ENCODE results near the gene NINJ2.
"Not testable (repeated sequence)": the region's sequence is repeated elsewhere in the genome, so short reads cannot be mapped to it uniquely, and the experiment has no call there.

Gene NINJ2

GRCh38 chr12:663293-663871 is at the start of gene NINJ2:
NINJ2 (minus strand) TSS chr12:663445; CDS start chr12:663360, 85 bp downstream.
- FAIRE-seq (no peak), DNase-seq (ENCODE audit: insufficient read length, low spot score) (no peak)

- FAIRE-seq (peak; percentile 60), DNase-seq (ENCODE audit: insufficient read length, low spot score) (no peak)
Measured at GRCh38 chr12:712172-712863, 49.1 kb upstream of the NINJ2 start.

GRCh38 chr12:709455-710020 is 46.3 kb upstream of the NINJ2 start:
- no peak for DNase-seq (ENCODE audit: insufficient read length, low spot score)
- FAIRE-seq, result no peak

- DNase-seq (ENCODE audit: insufficient read length, low spot score); FAIRE-seq: not testable (repeated sequence)
Measured at GRCh38 chr12:708084-708483, 44.8 kb upstream of the NINJ2 start.

GRCh38 chr12:704516-705242 is 41.4 kb upstream of the NINJ2 start:
- DNase-seq (ENCODE audit: insufficient read length, low spot score), result no peak
- no peak for FAIRE-seq

GRCh38 chr12:701896-702539 is 38.8 kb upstream of the NINJ2 start:
- DNase-seq (ENCODE audit: insufficient read length, low spot score) (no peak), FAIRE-seq (no peak)

- FAIRE-seq (no peak), DNase-seq (ENCODE audit: insufficient read length, low spot score) (no peak)
Measured at GRCh38 chr12:700016-700415, 36.8 kb upstream of the NINJ2 start.

- not testable (repeated sequence) for DNase-seq (ENCODE audit: insufficient read length, low spot score); FAIRE-seq
Measured at GRCh38 chr12:698222-698621, 35.0 kb upstream of the NINJ2 start.

- DNase-seq (ENCODE audit: insufficient read length, low spot score), result no peak
- FAIRE-seq, result no peak
Measured at GRCh38 chr12:697481-697880, 34.2 kb upstream of the NINJ2 start.

- FAIRE-seq (no peak), DNase-seq (ENCODE audit: insufficient read length, low spot score) (no peak)
Measured at GRCh38 chr12:694734-695503, 31.7 kb upstream of the NINJ2 start.

GRCh38 chr12:693934-694533 is 30.8 kb upstream of the NINJ2 start:
- FAIRE-seq (no peak), DNase-seq (ENCODE audit: insufficient read length, low spot score) (no peak)

GRCh38 chr12:692274-692673 is 29.0 kb upstream of the NINJ2 start:
- no peak for DNase-seq (ENCODE audit: insufficient read length, low spot score)
- no peak for FAIRE-seq

- no peak for FAIRE-seq
Measured at GRCh38 chr12:690466-690865, 27.2 kb upstream of the NINJ2 start.

GRCh38 chr12:685388-685787 is 22.1 kb upstream of the NINJ2 start:
- FAIRE-seq (peak; percentile 95), DNase-seq (ENCODE audit: insufficient read length, low spot score) (peak; percentile 25)

More at GRCh38 chr12:690466-690865, 27.2 kb upstream of the NINJ2 start:
- no peak for DNase-seq (ENCODE audit: insufficient read length, low spot score)

- FAIRE-seq (peak; percentile 39), DNase-seq (ENCODE audit: insufficient read length, low spot score) (no peak)
Measured at GRCh38 chr12:684416-684815, 21.2 kb upstream of the NINJ2 start.

- FAIRE-seq (peak; percentile 93), DNase-seq (ENCODE audit: insufficient read length, low spot score) (no peak)
Measured at GRCh38 chr12:681568-682256, 18.5 kb upstream of the NINJ2 start.

GRCh38 chr12:678747-679712 is 15.8 kb upstream of the NINJ2 start:
- FAIRE-seq (peak; percentile 86), DNase-seq (ENCODE audit: insufficient read length, low spot score) (no peak)

- FAIRE-seq (peak; percentile 79), DNase-seq (ENCODE audit: insufficient read length, low spot score) (no peak)
Measured at GRCh38 chr12:675562-675961, 12.3 kb upstream of the NINJ2 start.

Measured in GM19239 (cell line).